Central memory CD4-positive, alpha-beta T cell (primary cell): Measurements from ENCODE around the gene TEX19.

ENCODE experiments used
- DNase-seq: peaks from one replicate; pipeline ENCODE4 v3.0.0; 2022
- total RNA-seq, 3 experiments: gene quantifications; one replicate each; lab custom pipeline; 2026; lab: John Stamatoyannopoulos, UW

TEX19 gene
- 0.05 to 0.32 (median 0.19) reads per million in 3 experiments for total RNA-seq

GRCh38 chr17:82358465-82359350 lies at the start of gene TEX19:
TSS of gene TEX19 (plus strand) at chr17:82359247. CDS start at chr17:82362151, 2,904 bp downstream.
- DNase-seq, result no peak

- no peak for DNase-seq
These were observed 49.1 kb upstream of the TEX19 start for GRCh38 chr17:82309656-82310570.

- no peak for DNase-seq
These were observed 48.2 kb upstream of the TEX19 start for GRCh38 chr17:82310877-82311276.

- no peak for DNase-seq
These were observed 47.1 kb upstream of the TEX19 start for GRCh38 chr17:82311971-82312370.

- DNase-seq, result no peak
These were observed 45.6 kb upstream of the TEX19 start for GRCh38 chr17:82313195-82314011.

GRCh38 chr17:82314012-82314726 lies 44.9 kb upstream of the TEX19 start:
- DNase-seq, result no peak

- DNase-seq, result no peak
These were observed 44.1 kb upstream of the TEX19 start for GRCh38 chr17:82314727-82315605.

GRCh38 chr17:82315703-82316358 lies 43.2 kb upstream of the TEX19 start:
- peak; percentile 42 for DNase-seq

- DNase-seq, result no peak
These were observed 42.2 kb upstream of the TEX19 start for GRCh38 chr17:82316651-82317393.

GRCh38 chr17:82317394-82318168 lies 41.5 kb upstream of the TEX19 start, which contains the start of gene CD7:
TSS of gene CD7 (minus strand) at chr17:82317608. CDS start at chr17:82317495, 113 bp downstream.
- peak; percentile 63 for DNase-seq

- no peak for DNase-seq
These were observed 40.9 kb upstream of the TEX19 start for GRCh38 chr17:82318169-82318498.

GRCh38 chr17:82318772-82319606 lies 40.1 kb upstream of the TEX19 start:
- DNase-seq, result no peak

GRCh38 chr17:82319619-82320062 lies 39.4 kb upstream of the TEX19 start:
- no peak for DNase-seq

- no peak for DNase-seq
These were observed 38.8 kb upstream of the TEX19 start for GRCh38 chr17:82320140-82320840.

GRCh38 chr17:82320956-82321927 lies 37.8 kb upstream of the TEX19 start:
- peak; percentile 82 for DNase-seq
